K562 treated with DMSO at 1 percent for 48 hours (cell line): ENCODE measurements around the gene CNKSR1. TPM values are rescaled to one million over a fixed set of nuclear protein-coding genes. Genes with fewer than 3 reads are reported as not detected.

Experiments
- total RNA-seq: library from RNA; unstranded; fragments of 300-600 nt; gene quantifications from 2 replicates; pipeline ENCODE4 v1.2.3, GENCODE V29; 2022; ENCODE audit warnings: low replicate concordance; ENCODE audit errors: extremely low read depth

The CNKSR1 gene
- not detected in 2 replicates for total RNA-seq

GRCh38 chr1:26177182-26177684, at the start of gene CNKSR1:
TSS of gene CNKSR1 (plus strand) at chr1:26177491. CDS start at chr1:26177548, 57 bp downstream.

GRCh38 chr1:26158908-26159742, 18.2 kb upstream of the CNKSR1 start, which contains the start of gene FAM110D:
TSS of gene FAM110D (plus strand) at chr1:26159079. CDS start at chr1:26161292, 2,213 bp downstream.

GRCh38 chr1:26168410-26169197, 8.7 kb upstream of the CNKSR1 start, which contains the start of gene C1orf232:
TSS of gene C1orf232 (minus strand) at chr1:26168963. CDS start at chr1:26168499, 464 bp downstream.

GRCh38 chr1:26169669-26170471, 7.4 kb upstream of the CNKSR1 start, which contains the start of gene ZNF593:
TSS of gene ZNF593 (plus strand) at chr1:26169908. CDS start at chr1:26169984, 76 bp downstream.

GRCh38 chr1:26171084-26172072, 5.9 kb upstream of the CNKSR1 start, which contains the start of gene ZNF593OS:
TSS of gene ZNF593OS (minus strand) at chr1:26171832. CDS start at chr1:26171661, 171 bp downstream.

GRCh38 chr1:26190373-26190987, 13.2 kb downstream of the CNKSR1 start, which contains the start of gene CATSPER4:
TSS of gene CATSPER4 (plus strand) at chr1:26190602. CDS start at chr1:26190628, 26 bp downstream.

GRCh38 chr1:26233903-26234643, 56.8 kb downstream of the CNKSR1 start, which contains the start of gene CEP85:
TSS of gene CEP85 (plus strand) at chr1:26234200. CDS start at chr1:26239784, 5,584 bp downstream.

Other genes with a start within 250 kb of the CNKSR1 start
- gene PAFAH2, start 179.4 kb upstream of the CNKSR1 start, total RNA-seq, result not detected in 2 replicates
- not detected in 2 replicates for gene EXTL1, start 155.7 kb upstream of the CNKSR1 start, total RNA-seq
- not detected in 2 replicates for gene SLC30A2, start 131.4 kb upstream of the CNKSR1 start, total RNA-seq
- not detected in 2 replicates for gene TRIM63, start 109.9 kb upstream of the CNKSR1 start, total RNA-seq
- gene PDIK1L, start 65.7 kb upstream of the CNKSR1 start, total RNA-seq, result not detected in 2 replicates
- not detected in 2 replicates for gene FAM110D, start 18.4 kb upstream of the CNKSR1 start, total RNA-seq
- gene C1orf232, start 8.5 kb upstream of the CNKSR1 start, total RNA-seq, result not detected in 2 replicates
- gene ZNF593, start 7.6 kb upstream of the CNKSR1 start, total RNA-seq, result not detected in 2 replicates
- not detected in 2 replicates for gene ZNF593OS, start 5.7 kb upstream of the CNKSR1 start, total RNA-seq
- not detected in 2 replicates for gene CATSPER4, start 13.1 kb downstream of the CNKSR1 start, total RNA-seq
- not detected in 2 replicates for gene CEP85, start 56.7 kb downstream of the CNKSR1 start, total RNA-seq
- gene SH3BGRL3, start 102.6 kb downstream of the CNKSR1 start, total RNA-seq, result not detected in 2 replicates
- not detected in 2 replicates for gene UBXN11, start 129.1 kb downstream of the CNKSR1 start, total RNA-seq
- gene CD52, start 140.5 kb downstream of the CNKSR1 start, total RNA-seq, result not detected in 2 replicates
- gene CRYBG2, start 176.6 kb downstream of the CNKSR1 start, total RNA-seq, result not detected in 2 replicates
- not detected in 2 replicates for gene ZNF683, start 195.3 kb downstream of the CNKSR1 start, total RNA-seq
- not detected in 2 replicates for gene LIN28A, start 233.3 kb downstream of the CNKSR1 start, total RNA-seq